Fibroblast of the aortic adventitia (primary cell): ENCODE measurements around the gene CBFA2T2. TPM values are rescaled to one million over a fixed set of nuclear protein-coding genes. Genes with fewer than 3 reads are reported as not detected.

Experiments used
- DNase-seq: peaks from one replicate; pipeline ENCODE4 v3.0.0-alpha.2; 2010; ENCODE audit warnings: low read depth
- H3K4me3 ChIP-seq: 2 replicates; pipeline ENCODE4 v1.5.1; 2011; ENCODE audit warnings: low read depth, mild to moderate bottlenecking, control low read depth, low read length, moderate library complexity
- total RNA-seq: library from RNA; depleted of rRNA; stranded (reverse); fragments of >200 nt; gene quantifications from 2 replicates; pipeline ENCODE4 v1.2.3, GENCODE V29; 2012; ENCODE audit warnings: low replicate concordance
- TF ChIP-seq, protein P1 (sequence below): IDR thresholded peaks from 2 replicates; pipeline ENCODE4 v1.5.1; 2011; ENCODE audit warnings: mild to moderate bottlenecking, low read length, control low read depth, inconsistent platforms; ENCODE audit not compliant: insufficient read depth

The CBFA2T2 gene
- total RNA-seq, 1 donor, result 11.7 TPM

DNA sequence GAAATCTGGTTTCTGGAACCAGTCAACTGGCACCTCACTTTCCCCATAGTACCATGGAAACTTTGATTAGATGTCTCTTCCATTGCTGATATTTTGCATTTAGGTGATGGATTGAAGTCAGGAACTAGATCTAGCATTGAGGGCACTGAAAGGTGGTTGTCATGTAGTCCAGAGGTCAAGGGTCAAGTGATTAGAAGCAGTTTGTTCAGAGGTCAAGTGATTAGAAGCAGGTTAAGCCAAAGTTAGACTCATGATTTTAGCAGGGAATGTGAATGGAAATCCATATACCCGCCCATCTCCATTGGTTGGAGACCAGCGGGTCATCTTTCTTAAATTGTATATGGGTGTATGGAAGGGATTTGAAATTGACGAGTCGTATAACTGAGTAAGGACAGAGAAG lies 51.2 kb downstream of the CBFA2T2 start:
- no peak for DNase-seq
- no peak overlapping the region for H3K4me3 ChIP-seq
- TF ChIP-seq, protein P1, sequence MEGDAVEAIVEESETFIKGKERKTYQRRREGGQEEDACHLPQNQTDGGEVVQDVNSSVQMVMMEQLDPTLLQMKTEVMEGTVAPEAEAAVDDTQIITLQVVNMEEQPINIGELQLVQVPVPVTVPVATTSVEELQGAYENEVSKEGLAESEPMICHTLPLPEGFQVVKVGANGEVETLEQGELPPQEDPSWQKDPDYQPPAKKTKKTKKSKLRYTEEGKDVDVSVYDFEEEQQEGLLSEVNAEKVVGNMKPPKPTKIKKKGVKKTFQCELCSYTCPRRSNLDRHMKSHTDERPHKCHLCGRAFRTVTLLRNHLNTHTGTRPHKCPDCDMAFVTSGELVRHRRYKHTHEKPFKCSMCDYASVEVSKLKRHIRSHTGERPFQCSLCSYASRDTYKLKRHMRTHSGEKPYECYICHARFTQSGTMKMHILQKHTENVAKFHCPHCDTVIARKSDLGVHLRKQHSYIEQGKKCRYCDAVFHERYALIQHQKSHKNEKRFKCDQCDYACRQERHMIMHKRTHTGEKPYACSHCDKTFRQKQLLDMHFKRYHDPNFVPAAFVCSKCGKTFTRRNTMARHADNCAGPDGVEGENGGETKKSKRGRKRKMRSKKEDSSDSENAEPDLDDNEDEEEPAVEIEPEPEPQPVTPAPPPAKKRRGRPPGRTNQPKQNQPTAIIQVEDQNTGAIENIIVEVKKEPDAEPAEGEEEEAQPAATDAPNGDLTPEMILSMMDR, result no peak

DNA sequence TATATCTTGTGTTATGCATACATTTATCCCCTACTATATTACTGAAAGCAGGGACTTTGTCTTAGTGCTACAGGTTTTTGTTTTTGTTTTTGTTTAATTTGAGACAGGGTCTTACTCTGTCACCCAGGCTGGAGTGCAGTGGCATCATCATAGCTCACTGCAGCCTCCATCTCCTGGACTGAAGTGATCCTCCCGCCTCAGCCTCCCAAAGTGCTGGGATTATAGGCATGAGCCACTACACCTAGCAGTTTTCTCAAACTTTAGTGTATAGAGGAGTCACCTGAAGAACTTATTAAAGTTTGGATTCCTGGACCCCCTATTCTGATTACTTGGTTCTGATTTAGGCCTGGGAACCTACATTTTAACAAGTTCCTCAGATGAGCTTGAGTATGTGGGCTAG lies 51.9 kb downstream of the CBFA2T2 start:
- H3K4me3 ChIP-seq, result no peak overlapping the region
- DNase-seq, result no peak
- TF ChIP-seq, protein P1, result no peak

DNA sequence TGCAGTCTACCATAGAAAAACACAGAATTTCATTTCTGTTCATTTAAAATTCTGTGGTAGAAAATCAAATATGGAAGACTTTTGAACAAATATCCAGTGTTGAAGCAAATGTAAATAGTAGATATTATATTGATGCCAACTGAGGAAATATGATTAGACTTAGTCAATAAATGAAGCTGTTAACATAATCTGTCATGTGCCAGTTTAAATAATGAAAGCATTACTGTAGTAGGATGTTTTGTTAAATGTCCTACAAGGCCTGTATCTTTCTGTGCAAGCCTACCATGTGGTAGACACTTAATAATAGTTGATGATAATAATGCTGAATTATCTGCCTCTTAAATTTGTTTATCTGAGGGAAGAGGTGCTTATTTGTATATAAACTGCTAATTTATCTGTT lies 55.9 kb downstream of the CBFA2T2 start:
- TF ChIP-seq, protein P1, result no peak
- no peak overlapping the region for H3K4me3 ChIP-seq
- no peak for DNase-seq

DNA sequence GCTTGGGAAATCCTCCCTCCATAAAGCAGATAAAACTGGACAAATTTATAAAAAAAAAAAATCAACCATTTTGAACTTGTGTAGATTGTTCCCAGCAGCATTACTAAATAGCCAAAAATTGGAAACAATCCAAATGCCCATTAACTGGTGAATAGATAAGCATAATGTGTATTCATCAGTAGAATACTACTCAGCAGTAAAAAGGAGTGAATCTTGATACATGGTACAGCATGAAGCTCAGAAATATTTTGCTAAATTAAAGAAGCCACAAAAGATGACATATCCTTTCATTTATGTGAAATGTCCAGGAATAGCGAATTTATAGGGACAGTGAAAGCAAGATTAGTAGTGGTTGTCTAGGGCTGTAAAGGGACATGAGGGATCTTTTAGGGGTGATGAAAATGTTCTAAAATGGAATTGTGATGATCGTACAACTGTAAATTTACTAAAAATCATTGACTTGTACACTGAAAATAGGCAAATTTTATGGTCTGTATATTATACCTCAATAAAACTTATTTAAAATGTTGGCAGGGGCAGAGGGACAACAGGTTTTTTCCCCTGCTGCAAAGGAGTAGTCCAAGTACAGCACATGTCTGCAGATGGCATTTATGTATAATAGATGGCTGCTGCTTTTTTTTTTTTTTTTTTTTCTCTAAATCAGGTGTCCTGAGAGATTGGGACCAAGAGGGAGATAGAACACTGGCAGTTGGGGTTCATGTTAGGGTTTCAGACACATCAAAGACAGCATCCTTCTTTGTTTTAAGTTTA lies 59.5 kb downstream of the CBFA2T2 start:
- no peak overlapping the region for H3K4me3 ChIP-seq
- DNase-seq, result no peak
- TF ChIP-seq, protein P1, result no peak

DNA sequence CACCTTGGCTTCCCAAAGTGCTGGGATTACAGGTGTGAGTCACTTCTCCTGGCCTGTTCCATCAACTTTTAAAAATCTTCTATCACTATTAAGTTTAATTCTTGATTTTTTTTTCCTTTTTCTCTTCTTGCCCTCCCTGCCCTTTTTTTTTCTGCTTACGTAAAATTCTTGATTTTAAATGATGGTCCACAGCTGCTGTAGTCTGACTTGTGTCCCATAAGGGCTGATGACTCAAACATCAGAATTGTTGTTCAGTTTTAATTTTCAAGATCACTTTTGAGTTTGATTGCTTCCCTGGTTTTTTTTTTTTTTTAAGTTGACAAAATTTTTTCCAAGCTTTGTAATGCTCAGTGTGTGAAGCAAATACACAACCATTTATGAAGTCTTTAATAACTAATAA lies 61.9 kb downstream of the CBFA2T2 start:
- H3K4me3 ChIP-seq, result no peak overlapping the region
- TF ChIP-seq, protein P1, result no peak
- DNase-seq, result peak; percentile 59

DNA sequence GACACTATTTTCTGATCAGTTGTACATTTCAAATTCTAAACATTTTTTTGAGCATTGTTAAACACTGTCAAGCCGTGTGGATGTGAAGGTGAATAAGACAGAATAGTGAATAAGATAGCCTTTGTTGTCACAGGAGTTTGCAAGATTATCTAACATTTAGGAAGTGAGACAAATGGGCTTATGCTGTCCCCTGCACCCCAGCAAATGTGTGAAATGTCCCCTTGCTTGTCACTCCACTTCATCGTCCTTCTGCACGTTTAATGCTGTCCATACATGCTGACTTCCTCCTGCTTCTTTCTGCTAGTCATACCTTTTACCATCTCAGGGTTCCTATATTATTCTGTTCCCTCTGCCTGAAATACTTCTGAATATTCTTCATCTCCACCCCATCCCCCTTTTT lies 62.6 kb downstream of the CBFA2T2 start:
- no peak overlapping the region for H3K4me3 ChIP-seq
- TF ChIP-seq, protein P1, result no peak
- no peak for DNase-seq

DNA sequence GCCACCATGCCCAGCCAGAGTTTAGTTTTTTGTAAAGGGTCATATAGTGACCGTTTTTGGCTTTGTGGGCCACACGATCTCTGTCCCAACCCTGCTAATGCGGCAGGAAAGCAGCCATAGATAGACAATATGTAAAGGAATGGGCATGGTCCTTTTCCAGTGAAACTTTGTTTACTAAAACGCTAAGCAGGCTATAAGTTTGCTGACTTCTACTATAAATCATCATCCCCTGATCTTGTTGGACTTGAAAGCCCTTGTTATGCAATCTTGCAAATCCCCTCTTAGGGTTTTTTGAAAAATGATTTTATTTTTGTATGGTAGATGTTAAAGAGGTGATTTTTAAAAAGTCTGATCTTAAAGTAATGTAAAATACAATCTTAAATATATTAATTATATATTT lies 63.6 kb downstream of the CBFA2T2 start:
- no peak overlapping the region for H3K4me3 ChIP-seq
- TF ChIP-seq, protein P1, result no peak
- DNase-seq, result no peak
